Endodermal cell (in vitro differentiated cells): ENCODE measurements around the gene ELAVL3. TPM values are rescaled to one million over a fixed set of nuclear protein-coding genes. Genes with fewer than 3 reads are reported as not detected.

Source experiments
- DNase-seq: peaks from one replicate; pipeline ENCODE4 v3.0.0-alpha.2; 2017
- H3K27ac ChIP-seq: 2 replicates; pipeline ENCODE4 v1.5.1; 2013; ENCODE audit warnings: mild to moderate bottlenecking, low read depth, low read length, moderate library complexity
- H3K27me3 ChIP-seq: 2 replicates; pipeline ENCODE4 v1.6.1; 2013; ENCODE audit warnings: mild to moderate bottlenecking, low read length, moderate library complexity; ENCODE audit not compliant: insufficient read depth, control insufficient read depth, poor library complexity, severe bottlenecking
- H3K36me3 ChIP-seq: 2 replicates; pipeline ENCODE4 v1.7.0; 2013; ENCODE audit warnings: mild to moderate bottlenecking, low read length, moderate library complexity; ENCODE audit not compliant: control insufficient read depth, insufficient read depth
- H3K4me1 ChIP-seq: one replicate; pipeline ENCODE4 v1.7.0; 2013; ENCODE audit warnings: low read length; ENCODE audit not compliant: control insufficient read depth, insufficient read depth
- H3K4me3 ChIP-seq: 2 replicates; pipeline ENCODE4 v1.5.1; 2013; ENCODE audit warnings: mild to moderate bottlenecking, low read length, moderate library complexity
- H3K9ac ChIP-seq: 2 replicates; pipeline ENCODE4 v1.6.1; 2013; ENCODE audit warnings: mild to moderate bottlenecking, low read length, moderate library complexity; ENCODE audit not compliant: poor library complexity, severe bottlenecking; ENCODE audit errors: extremely low read depth
- H3K9me3 ChIP-seq: 2 replicates; pipeline ENCODE4 v1.6.1; 2013; ENCODE audit warnings: mild to moderate bottlenecking, low read length, moderate library complexity; ENCODE audit not compliant: control insufficient read depth
- H3K27ac Mint-ChIP-seq: 2 replicates; pipeline ENCODE4 v1.8.0; 2020; ENCODE audit warnings: mixed read lengths
- H3K27me3 Mint-ChIP-seq: 2 replicates; pipeline ENCODE4 v1.8.0; 2021; ENCODE audit warnings: mild to moderate bottlenecking, mixed read lengths; ENCODE audit not compliant: insufficient read depth
- H3K36me3 Mint-ChIP-seq: 2 replicates; pipeline ENCODE4 v1.8.0; 2020; ENCODE audit warnings: low read depth, mixed read lengths
- H3K4me1 Mint-ChIP-seq: 2 replicates; pipeline ENCODE4 v1.8.0; 2020; ENCODE audit warnings: mixed read lengths
- H3K4me3 Mint-ChIP-seq: 2 replicates; pipeline ENCODE4 v1.8.0; 2020; ENCODE audit warnings: mild to moderate bottlenecking, moderate library complexity, mixed read lengths
- H3K9me3 Mint-ChIP-seq: 2 replicates; pipeline ENCODE4 v1.8.0; 2020; ENCODE audit warnings: mild to moderate bottlenecking, mixed read lengths
- CTCF ChIP-seq: fragments of 200-600 bp; sonication (generic); conservative IDR thresholded peaks from 2 replicates; pipeline ENCODE4 v1.5.0; 2021; ENCODE audit warnings: antibody characterized with exemption, mild to moderate bottlenecking
- WGBS, 2 experiments: methylation state at CpG; one replicate each; pipeline versions ENCODE4 v1.1.5 to v1.1.7; 2013; ENCODE audit warnings: missing lambda C conversion rate in 2 of 2, mixed read lengths in 1 of 2; ENCODE audit not compliant: insufficient coverage in 1 of 2, insufficient read length in 1 of 2; 5-methylcytosine and 5-hydroxymethylcytosine counted together
- total RNA-seq, 2 donors: library from RNA; stranded (reverse); fragmentation: NEBNext Ultra II Directional in 1 of 2; extraction: Animal tissue kit (Norgen Biotek cat#: 25700) in 1 of 2; gene quantifications; 2 replicates in 1 of 2; 3 replicates in 1 of 2; pipeline ENCODE4 v1.2.1, GENCODE V29; 2021

ELAVL3 gene
- total RNA-seq, 2 donors from 2014 or later, result 0.55 TPM; not detected in 1

GRCh38 chr19:11464333-11465265, 16.2 kb downstream of the ELAVL3 start:
- TF ChIP-seq CTCF, result no peak
- H3K4me3 Mint-ChIP-seq, result no peak overlapping the region
- H3K27ac Mint-ChIP-seq, result no peak overlapping the region
- no peaks in the 10 kb centered on the region for H3K9me3 Mint-ChIP-seq
- H3K27me3 Mint-ChIP-seq, result no peaks in the 10 kb centered on the region
- Histone ChIP-seq H3K27me3 (no peaks in the 10 kb centered on the region), H3K27ac (no peak overlapping the region), H3K4me1 (no peaks in the 10 kb centered on the region), H3K4me3 (no peak overlapping the region), H3K36me3 (no peaks in the 10 kb centered on the region), H3K9ac (no peak overlapping the region), H3K9me3 (no peaks in the 10 kb centered on the region)
- H3K36me3 Mint-ChIP-seq, result no peaks in the 10 kb centered on the region
- no peak for DNase-seq
- WGBS, 2 experiments, result 83 to 90% methylated on average over 6 to 11 of the region's 11 CpGs
- no peaks in the 10 kb centered on the region for H3K4me1 Mint-ChIP-seq

GRCh38 chr19:11463391-11463790, 17.5 kb downstream of the ELAVL3 start:
- Histone ChIP-seq H3K9ac (no peak overlapping the region), H3K27ac (no peak overlapping the region), H3K4me3 (no peak overlapping the region), H3K9me3 (no peaks in the 10 kb centered on the region), H3K36me3 (no peaks in the 10 kb centered on the region), H3K27me3 (no peaks in the 10 kb centered on the region), H3K4me1 (no peaks in the 10 kb centered on the region)
- no peaks in the 10 kb centered on the region for H3K27me3 Mint-ChIP-seq
- no peak for TF ChIP-seq CTCF
- no peaks in the 10 kb centered on the region for H3K36me3 Mint-ChIP-seq
- DNase-seq, result no peak
- H3K4me1 Mint-ChIP-seq, result no peaks in the 10 kb centered on the region
- H3K9me3 Mint-ChIP-seq, result no peaks in the 10 kb centered on the region
- H3K27ac Mint-ChIP-seq, result no peak overlapping the region
- no peak overlapping the region for H3K4me3 Mint-ChIP-seq
- WGBS, 2 experiments, result 83 to 84% methylated on average over 10 to 12 of the region's 12 CpGs

- TF ChIP-seq CTCF, result no peak
- no peak overlapping the region for H3K4me3 ChIP-seq
- no peak for DNase-seq
- Mint-ChIP-seq H3K4me3 (no peak overlapping the region), H3K4me1 (no peaks in the 10 kb centered on the region), H3K27ac (no peak overlapping the region), H3K36me3 (no peaks in the 10 kb centered on the region), H3K9me3 (no peaks in the 10 kb centered on the region), H3K27me3 (no peaks in the 10 kb centered on the region)
- H3K9ac ChIP-seq, result no peak overlapping the region
- H3K36me3 ChIP-seq, result no peaks in the 10 kb centered on the region
- no peaks in the 10 kb centered on the region for H3K4me1 ChIP-seq
- H3K27me3 ChIP-seq, result no peaks in the 10 kb centered on the region
- WGBS, 2 experiments, result 83 to 97% methylated on average over 1 to 2 of the region's 2 CpGs
- no peak overlapping the region for H3K27ac ChIP-seq
- no peaks in the 10 kb centered on the region for H3K9me3 ChIP-seq
Measured at GRCh38 chr19:11461453-11461852, 19.4 kb downstream of the ELAVL3 start.
